WTC11 (cell line): ENCODE data around the gene EHD4.

ENCODE experiments used
- CBFB ChIP-seq: sonication (generic); formaldehyde crosslinking; IDR thresholded peaks from 2 replicates; pipeline ENCODE4 v1.8.1; 2022; ENCODE audit warnings: mild to moderate bottlenecking, low read depth, missing genetic modification reagents
- ETV6 ChIP-seq: sonication (generic); formaldehyde crosslinking; IDR thresholded peaks from 2 replicates; pipeline ENCODE4 v1.8.1; 2022; ENCODE audit warnings: mild to moderate bottlenecking, missing genetic modification reagents
- TF ChIP-seq, protein P1 (sequence below): fragments of 200-600 bp; IDR thresholded peaks from 2 replicates; pipeline ENCODE4 v1.8.0; 2022; ENCODE audit warnings: antibody characterized with exemption
- TF ChIP-seq, protein P2 (sequence below): sonication (generic); formaldehyde crosslinking; IDR thresholded peaks from 2 replicates; pipeline ENCODE4 v1.8.0; 2022; ENCODE audit warnings: mild to moderate bottlenecking, missing genetic modification reagents
- TF ChIP-seq, protein P3 (sequence below): fragments of 250-450 bp; sonication (Bioruptor Pico); IDR thresholded peaks from 2 replicates; pipeline ENCODE4 v2.1.2; 2022; ENCODE audit warnings: mild to moderate bottlenecking, moderate library complexity

DNA sequence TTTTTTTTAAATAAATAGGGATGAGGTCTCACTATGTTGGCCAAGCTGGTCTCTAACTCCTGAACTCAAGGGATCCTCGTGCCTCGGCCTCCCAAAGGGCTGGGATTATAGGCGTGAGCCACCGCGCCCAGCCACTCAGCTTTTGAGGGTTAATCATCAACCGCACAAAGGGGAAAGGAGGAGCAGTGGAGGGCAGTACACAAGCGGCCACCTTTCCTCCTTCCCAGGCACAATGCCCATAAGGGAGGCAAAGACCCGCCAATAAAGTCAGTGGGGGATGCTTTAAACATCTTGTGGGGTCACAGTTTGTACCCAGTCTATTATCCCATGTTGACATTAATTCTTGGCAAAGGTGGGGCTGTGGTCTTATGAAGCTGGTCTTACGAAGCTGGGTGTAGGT lies 32.4 kb downstream of the EHD4 start:
- TF ChIP-seq ETV6 (CRISPR knock-in tag) (no peak), CBFB (no peak)
- TF ChIP-seq, protein P1, sequence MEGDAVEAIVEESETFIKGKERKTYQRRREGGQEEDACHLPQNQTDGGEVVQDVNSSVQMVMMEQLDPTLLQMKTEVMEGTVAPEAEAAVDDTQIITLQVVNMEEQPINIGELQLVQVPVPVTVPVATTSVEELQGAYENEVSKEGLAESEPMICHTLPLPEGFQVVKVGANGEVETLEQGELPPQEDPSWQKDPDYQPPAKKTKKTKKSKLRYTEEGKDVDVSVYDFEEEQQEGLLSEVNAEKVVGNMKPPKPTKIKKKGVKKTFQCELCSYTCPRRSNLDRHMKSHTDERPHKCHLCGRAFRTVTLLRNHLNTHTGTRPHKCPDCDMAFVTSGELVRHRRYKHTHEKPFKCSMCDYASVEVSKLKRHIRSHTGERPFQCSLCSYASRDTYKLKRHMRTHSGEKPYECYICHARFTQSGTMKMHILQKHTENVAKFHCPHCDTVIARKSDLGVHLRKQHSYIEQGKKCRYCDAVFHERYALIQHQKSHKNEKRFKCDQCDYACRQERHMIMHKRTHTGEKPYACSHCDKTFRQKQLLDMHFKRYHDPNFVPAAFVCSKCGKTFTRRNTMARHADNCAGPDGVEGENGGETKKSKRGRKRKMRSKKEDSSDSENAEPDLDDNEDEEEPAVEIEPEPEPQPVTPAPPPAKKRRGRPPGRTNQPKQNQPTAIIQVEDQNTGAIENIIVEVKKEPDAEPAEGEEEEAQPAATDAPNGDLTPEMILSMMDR, result no peak
- TF ChIP-seq, protein P2, sequence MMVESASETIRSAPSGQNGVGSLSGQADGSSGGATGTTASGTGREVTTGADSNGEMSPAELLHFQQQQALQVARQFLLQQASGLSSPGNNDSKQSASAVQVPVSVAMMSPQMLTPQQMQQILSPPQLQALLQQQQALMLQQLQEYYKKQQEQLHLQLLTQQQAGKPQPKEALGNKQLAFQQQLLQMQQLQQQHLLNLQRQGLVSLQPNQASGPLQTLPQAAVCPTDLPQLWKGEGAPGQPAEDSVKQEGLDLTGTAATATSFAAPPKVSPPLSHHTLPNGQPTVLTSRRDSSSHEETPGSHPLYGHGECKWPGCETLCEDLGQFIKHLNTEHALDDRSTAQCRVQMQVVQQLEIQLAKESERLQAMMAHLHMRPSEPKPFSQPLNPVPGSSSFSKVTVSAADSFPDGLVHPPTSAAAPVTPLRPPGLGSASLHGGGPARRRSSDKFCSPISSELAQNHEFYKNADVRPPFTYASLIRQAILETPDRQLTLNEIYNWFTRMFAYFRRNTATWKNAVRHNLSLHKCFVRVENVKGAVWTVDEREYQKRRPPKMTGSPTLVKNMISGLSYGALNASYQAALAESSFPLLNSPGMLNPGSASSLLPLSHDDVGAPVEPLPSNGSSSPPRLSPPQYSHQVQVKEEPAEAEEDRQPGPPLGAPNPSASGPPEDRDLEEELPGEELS, result no peak
- TF ChIP-seq, protein P3, sequence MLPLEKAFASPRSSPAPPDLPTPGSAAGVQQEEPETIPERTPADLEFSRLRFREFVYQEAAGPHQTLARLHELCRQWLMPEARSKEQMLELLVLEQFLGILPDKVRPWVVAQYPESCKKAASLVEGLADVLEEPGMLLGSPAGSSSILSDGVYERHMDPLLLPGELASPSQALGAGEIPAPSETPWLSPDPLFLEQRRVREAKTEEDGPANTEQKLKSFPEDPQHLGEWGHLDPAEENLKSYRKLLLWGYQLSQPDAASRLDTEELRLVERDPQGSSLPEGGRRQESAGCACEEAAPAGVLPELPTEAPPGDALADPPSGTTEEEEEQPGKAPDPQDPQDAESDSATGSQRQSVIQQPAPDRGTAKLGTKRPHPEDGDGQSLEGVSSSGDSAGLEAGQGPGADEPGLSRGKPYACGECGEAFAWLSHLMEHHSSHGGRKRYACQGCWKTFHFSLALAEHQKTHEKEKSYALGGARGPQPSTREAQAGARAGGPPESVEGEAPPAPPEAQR, result no peak
